Neuron (in vitro differentiated cells): ENCODE measurements around the gene STK32C.

Experiments used
- H2AFZ ChIP-seq: one replicate; pipeline ENCODE4 v1.6.1; 2013; ENCODE audit warnings: low read depth, mild to moderate bottlenecking, inconsistent platforms, low read length, moderate library complexity
- H3K27me3 ChIP-seq: one replicate; pipeline ENCODE4 v1.6.1; 2013; ENCODE audit warnings: low read length; ENCODE audit not compliant: insufficient read depth
- H3K36me3 ChIP-seq: one replicate; pipeline ENCODE4 v1.6.1; 2013; ENCODE audit warnings: low read length; ENCODE audit not compliant: insufficient read depth
- H3K4me1 ChIP-seq: one replicate; pipeline ENCODE4 v1.6.1; 2013; ENCODE audit warnings: low read length; ENCODE audit not compliant: insufficient read depth
- H3K4me3 ChIP-seq: 2 replicates; pipeline ENCODE4 v1.5.1; 2013; ENCODE audit warnings: mild to moderate bottlenecking, low read length, moderate library complexity
- H3K9me3 ChIP-seq: one replicate; pipeline ENCODE4 v1.6.1; 2013; ENCODE audit warnings: low read length

STK32C gene

DNA sequence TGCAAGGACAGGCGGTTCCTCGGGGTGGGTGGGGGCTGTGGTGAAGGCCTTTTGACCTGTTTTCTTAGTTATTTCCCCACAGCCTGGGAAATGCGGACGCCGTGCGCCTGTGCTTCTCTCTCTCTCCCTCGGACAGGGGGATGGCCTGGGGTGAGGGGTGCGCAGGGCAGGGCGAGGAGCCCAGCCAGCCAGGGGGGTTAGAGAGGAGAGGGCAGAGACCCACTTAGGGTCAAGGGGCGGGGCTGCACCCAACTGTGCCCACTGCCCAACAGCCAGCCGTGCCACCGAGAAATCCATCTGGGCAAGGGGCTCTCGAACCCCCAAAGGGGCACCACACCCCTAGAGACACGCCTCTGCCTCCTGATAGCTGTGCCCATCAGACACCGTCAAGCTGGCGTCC is 67.2 kb downstream of the STK32C start:
- no peaks in the 10 kb centered on the region for H3K36me3 ChIP-seq
- H3K27me3 ChIP-seq, result no peaks in the 10 kb centered on the region
- H3K9me3 ChIP-seq, result no peaks in the 10 kb centered on the region
- peaks cover 9% of the 10 kb centered on the region for H3K4me1 ChIP-seq
- no peak overlapping the region for H2AFZ ChIP-seq
- H3K4me3 ChIP-seq, result no peak overlapping the region

DNA sequence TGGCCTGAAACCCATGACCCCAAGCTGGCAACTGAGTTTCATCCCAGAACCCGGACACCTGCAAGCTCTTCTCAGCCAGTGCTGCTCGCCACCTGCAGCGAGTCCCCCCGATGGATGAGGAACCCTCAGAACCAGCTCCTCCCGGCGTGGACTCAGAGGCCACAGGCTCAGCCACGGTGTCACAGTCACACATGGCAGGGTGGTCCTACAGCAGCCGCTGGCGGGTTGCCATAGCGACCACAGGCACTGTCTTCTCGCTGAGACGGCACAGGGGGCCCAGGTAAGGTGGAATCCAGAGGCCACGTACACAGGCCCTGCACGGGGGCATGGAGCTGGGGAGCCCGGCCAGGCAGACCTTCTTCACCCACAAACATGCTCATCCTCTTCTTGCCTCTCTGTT is 67.6 kb downstream of the STK32C start:
- Histone ChIP-seq H3K4me3 (no peak overlapping the region), H3K4me1 (peaks cover 9% of the 10 kb centered on the region), H2AFZ (no peak overlapping the region), H3K27me3 (no peaks in the 10 kb centered on the region), H3K9me3 (no peaks in the 10 kb centered on the region), H3K36me3 (no peaks in the 10 kb centered on the region)

DNA sequence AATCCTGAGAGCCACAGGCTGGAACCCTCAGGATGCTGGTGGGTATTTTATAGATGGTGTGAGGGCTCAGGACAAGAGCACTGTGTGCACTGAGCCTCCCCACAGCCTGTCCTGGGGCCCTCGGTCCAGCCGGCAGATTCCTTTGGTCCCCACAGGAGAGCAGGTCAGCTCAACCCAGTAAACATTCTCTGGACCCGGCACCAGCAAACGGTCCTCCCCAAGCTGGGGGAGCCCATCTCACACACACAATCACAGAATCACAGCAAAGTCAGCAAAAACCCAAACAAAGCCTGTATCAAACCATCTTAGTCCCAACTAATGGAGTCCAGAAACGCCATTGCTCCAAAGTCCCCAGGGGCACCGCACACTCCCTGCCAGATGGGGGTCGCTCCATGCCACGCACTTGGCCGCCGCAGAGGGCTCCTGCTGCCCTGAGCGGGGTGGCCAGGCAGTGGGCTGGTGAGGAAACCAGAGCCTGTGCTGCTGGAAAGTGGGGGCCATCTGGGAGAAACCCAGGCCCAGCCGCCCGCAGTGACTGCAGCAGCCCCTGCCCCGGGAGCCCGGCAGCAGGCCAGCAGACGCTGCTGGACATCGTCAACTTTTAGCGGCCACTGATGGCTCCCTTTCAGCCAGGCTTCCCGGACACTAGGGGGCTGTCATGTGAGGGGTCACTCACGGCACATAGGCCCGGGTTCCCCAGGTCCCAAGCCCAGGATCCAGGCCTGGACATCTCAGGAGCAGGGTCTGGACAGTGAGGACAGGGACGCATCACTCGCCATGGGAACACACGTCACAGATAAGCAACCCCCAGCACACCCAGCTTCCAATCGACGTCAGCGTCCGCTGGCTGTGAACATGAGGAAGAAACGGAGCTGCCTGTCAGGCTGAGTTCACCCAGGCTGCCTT is 68.4 kb downstream of the STK32C start:
- peaks cover 9% of the 10 kb centered on the region for H3K4me1 ChIP-seq
- no peak overlapping the region for H3K4me3 ChIP-seq
- H2AFZ ChIP-seq, result no peak overlapping the region
- peaks cover 3% of the 10 kb centered on the region for H3K9me3 ChIP-seq
- no peaks in the 10 kb centered on the region for H3K27me3 ChIP-seq
- no peaks in the 10 kb centered on the region for H3K36me3 ChIP-seq

DNA sequence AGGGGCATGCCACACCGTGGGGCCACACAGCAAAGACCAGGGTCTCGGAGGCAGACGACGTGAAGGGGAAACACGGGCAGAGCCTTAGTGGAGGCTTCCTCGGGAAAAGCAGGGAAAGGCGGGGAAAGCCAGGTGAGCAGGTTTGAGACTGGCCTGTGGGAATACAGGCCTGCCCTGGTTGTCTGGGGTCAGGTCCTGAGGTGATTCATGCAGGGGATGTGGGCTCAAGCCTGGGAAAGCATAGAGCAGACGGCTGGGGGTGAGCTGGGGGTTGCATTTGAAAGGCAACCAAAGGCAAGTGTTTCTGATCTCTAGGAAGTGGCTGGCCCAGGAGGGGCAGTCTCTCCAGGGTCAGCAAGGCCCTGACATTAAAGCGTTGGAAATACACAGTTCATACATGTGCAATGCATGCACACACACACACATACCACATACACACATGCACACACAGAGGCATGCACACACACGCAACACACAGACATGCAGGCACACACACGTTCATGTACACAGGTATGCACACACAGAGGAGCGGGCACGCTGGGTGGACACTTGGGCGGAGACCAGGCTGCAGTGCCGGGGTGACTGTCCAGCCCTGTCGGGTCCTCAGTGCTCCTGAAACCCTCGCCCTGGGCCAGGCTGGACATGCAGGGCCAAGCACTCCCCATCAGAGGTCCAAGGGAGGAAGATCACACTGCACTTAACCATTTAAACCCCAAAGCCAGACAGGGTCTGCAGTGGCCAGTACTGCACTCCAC is 69.2 kb downstream of the STK32C start:
- Histone ChIP-seq H3K27me3 (no peaks in the 10 kb centered on the region), H3K9me3 (peaks cover 3% of the 10 kb centered on the region), H3K4me1 (peaks cover 9% of the 10 kb centered on the region), H2AFZ (no peak overlapping the region), H3K4me3 (no peak overlapping the region), H3K36me3 (no peaks in the 10 kb centered on the region)

DNA sequence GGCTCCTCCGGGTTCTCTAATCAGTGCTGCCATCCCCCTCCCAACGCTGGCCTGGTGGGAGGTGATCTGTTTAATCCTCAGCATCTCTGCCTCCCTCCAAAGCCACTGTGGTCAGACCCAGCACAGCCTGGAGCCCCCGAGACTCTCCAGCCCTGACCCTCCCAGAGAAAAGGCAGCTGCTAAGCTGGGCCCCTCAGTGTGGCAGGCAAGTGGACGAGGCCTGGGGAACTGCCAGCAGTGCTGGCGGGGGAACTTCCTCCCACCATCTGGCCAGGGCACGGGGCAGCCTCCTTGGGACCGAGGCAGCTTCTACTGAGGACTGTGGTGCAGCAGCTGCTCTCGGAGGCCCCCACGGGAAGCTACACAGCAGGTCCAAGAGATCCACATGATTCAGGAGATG is 69.9 kb downstream of the STK32C start:
- H3K4me1 ChIP-seq, result peaks cover 9% of the 10 kb centered on the region
- peaks cover 3% of the 10 kb centered on the region for H3K9me3 ChIP-seq
- H3K4me3 ChIP-seq, result no peak overlapping the region
- H3K36me3 ChIP-seq, result no peaks in the 10 kb centered on the region
- H2AFZ ChIP-seq, result no peak overlapping the region
- no peaks in the 10 kb centered on the region for H3K27me3 ChIP-seq

DNA sequence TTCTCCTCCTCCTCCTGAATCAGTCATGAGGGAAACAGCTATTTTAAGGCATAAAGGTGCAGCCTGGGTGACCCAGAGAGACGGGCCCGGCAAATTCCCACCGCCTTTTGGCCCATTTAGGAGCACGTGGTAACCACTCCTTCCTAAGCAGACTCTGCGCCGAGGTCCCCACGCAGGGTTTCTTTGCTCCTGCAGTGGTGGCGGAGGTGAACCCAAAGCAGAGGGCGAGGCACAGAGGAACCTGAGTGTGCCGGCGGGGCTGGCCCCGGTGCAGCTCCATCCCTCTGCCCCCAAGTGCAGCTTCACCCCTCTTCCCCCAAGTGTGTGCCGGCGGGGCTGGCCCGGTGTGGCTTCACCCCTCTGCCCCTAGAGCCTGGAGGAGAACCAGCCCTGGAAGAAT is 70.4 kb downstream of the STK32C start:
- peaks cover 3% of the 10 kb centered on the region for H3K9me3 ChIP-seq
- no peak overlapping the region for H3K4me3 ChIP-seq
- H3K27me3 ChIP-seq, result no peaks in the 10 kb centered on the region
- peaks cover 9% of the 10 kb centered on the region for H3K4me1 ChIP-seq
- H2AFZ ChIP-seq, result no peak overlapping the region
- H3K36me3 ChIP-seq, result no peaks in the 10 kb centered on the region

DNA sequence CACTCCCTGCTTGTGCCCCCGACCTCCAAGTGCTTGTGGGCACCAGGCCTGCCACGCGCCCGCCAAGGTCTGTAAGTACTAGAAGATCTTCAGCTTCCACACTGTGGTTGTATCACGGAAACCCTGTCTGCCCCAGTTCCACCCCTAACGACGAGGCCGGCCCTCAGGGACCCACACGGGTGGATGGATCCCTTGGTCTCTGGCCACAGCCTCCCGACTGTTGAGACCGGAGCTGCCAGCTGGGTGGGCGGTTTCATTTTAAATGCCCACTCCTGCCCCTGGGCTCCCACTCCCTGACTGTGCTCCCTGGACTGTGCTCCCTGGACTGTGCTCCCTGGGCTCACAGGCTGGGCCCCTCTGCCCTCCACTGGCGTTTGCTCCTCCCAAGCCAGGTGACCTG is 70.9 kb downstream of the STK32C start:
- H3K4me1 ChIP-seq, result peaks cover 9% of the 10 kb centered on the region
- no peak overlapping the region for H2AFZ ChIP-seq
- H3K9me3 ChIP-seq, result peaks cover 3% of the 10 kb centered on the region
- no peaks in the 10 kb centered on the region for H3K36me3 ChIP-seq
- H3K27me3 ChIP-seq, result no peaks in the 10 kb centered on the region
- no peak overlapping the region for H3K4me3 ChIP-seq

DNA sequence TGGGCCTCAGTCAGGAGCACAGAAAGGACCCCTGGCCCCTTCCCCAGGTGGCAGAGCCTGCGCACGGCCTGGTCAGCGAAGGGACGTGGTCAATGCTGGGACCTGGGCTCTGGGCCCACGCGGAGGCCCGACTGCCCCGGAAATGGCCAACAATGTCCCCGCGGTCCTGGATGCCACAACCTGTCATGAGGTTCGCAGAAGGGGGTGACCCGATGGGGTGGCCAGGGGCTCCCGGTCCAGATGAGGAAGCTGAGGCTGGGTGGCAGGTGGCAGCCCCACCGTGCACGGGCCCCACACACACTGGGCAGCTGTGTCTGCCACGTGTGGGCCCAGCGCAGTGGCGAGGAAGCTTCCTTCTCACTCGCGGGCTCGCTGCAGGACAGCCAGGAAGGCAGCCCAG is 71.6 kb downstream of the STK32C start:
- H3K4me1 ChIP-seq, result peaks cover 9% of the 10 kb centered on the region
- H3K27me3 ChIP-seq, result no peaks in the 10 kb centered on the region
- no peak overlapping the region for H2AFZ ChIP-seq
- H3K4me3 ChIP-seq, result no peak overlapping the region
- no peaks in the 10 kb centered on the region for H3K36me3 ChIP-seq
- peaks cover 3% of the 10 kb centered on the region for H3K9me3 ChIP-seq

DNA sequence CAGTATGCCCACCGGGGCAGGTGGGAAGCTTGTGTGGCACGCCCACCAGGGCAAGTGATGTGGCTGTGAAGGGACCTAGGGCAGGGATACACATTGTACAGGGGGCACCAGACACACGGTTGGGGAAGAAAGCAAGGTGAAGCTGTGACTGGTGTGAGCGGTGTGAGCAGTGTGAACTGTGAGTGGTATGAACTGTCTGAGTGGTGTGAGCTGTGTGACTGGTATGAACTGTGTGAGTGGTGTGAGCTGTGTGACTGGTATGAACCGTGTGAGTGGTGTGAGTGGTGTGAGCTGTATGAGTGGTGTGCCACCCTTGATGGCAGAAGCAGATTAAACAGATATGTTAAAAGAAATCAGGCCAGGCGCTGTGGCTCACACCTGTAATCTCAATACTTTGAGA is 72.9 kb downstream of the STK32C start:
- Histone ChIP-seq H3K4me3 (no peak overlapping the region), H3K4me1 (peaks cover 9% of the 10 kb centered on the region), H3K36me3 (no peaks in the 10 kb centered on the region), H3K9me3 (peaks cover 3% of the 10 kb centered on the region), H3K27me3 (no peaks in the 10 kb centered on the region), H2AFZ (no peak overlapping the region)

DNA sequence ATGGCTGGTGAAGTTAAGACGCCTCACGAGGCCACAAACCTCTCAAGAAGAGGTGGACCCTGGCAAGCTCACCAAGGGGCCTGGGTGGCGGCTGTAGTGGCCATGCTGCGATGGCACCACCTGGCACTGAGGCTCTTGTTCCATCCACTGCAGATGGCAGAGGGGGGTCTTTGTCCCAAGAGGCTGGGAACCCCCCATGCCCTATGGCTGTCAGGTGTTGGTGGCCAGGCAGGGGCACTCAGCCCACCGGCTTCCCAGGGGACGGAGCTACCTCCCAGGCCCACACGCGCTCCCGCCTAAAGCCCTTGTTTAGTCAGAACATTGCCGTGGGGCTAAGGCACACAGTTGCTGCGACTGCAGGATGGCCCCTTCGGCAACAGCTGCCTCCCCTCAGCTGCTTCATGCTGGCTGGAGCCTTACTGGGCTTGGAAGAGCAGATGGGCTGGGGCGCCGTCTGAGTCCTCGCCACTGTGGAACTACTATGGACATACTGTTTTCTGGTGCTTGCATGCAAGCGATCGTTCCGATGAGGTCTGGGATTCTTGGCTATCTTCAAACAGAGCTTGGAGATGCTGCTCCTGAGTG is 74.2 kb downstream of the STK32C start:
- peaks cover 9% of the 10 kb centered on the region for H3K4me1 ChIP-seq
- no peak overlapping the region for H3K4me3 ChIP-seq
- no peaks in the 10 kb centered on the region for H3K27me3 ChIP-seq
- no peak overlapping the region for H2AFZ ChIP-seq
- H3K36me3 ChIP-seq, result no peaks in the 10 kb centered on the region
- peaks cover 3% of the 10 kb centered on the region for H3K9me3 ChIP-seq

DNA sequence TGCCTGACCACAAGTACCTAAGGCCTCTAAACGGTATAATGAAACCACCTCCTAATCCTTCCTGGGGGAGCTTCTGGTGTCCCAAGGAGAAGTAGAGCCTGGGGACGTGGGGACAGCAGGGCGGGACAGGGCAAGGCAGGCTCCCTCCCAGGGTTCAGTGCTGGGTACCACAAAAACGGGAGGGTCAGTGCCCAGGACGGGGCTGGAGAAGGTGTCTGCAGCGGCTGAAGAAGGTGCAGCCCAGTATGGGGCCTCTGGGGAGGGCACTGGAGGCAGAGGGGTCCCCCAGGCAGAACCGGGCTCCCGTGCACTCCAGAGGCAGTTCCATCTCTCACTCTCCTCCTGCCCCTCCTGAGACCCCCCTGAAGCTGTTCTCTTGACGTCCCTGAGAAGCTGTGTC is 74.8 kb downstream of the STK32C start:
- H3K4me1 ChIP-seq, result peaks cover 6% of the 10 kb centered on the region
- H3K9me3 ChIP-seq, result peaks cover 3% of the 10 kb centered on the region
- no peaks in the 10 kb centered on the region for H3K27me3 ChIP-seq
- no peak overlapping the region for H2AFZ ChIP-seq
- no peaks in the 10 kb centered on the region for H3K36me3 ChIP-seq
- H3K4me3 ChIP-seq, result no peak overlapping the region

DNA sequence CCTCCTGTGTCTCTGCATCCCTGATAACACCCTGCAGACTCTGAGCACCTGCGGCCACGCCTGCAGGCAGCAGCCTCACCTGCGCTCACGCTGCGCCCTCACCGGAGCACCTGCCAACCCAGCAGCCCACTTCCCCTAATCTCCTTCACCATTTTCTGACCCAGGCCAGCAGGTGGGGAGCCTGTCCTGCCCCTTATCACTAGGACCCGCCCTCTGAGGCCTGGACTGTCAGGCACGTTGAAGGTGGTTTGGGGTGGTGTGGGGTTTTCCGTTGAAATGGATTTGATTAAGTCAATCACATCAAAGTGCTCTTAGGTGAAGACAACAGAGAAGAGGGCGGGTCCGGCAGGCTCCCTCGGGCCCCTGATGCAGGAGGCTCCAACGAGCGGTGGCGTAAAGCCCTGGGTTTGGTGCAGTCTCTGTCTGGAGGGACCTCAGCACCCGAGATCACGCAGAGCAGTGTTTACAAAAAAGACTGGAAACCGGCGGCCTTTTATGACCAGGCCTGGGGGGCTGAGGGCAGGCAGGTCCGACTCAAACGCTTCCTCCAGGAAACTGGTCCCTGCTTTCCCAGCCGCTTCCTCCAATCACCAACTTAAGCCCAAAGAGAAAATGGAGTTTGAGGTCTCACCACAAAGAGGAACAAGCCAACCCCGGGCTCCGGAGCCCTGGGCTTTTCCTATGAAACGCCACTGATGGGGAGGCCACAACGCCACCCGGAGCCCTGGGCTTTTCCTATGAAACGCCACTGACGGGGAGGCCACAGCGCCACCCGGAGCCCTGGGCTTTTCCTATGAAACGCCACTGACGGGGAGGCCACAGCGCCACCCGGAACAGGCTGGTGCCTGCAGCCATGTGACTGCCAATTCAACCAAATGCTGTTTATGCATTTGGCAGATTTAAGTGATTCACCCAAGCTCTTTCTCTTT is 75.5 kb downstream of the STK32C start:
- Histone ChIP-seq H3K36me3 (no peaks in the 10 kb centered on the region), H3K27me3 (no peaks in the 10 kb centered on the region), H3K4me3 (no peak overlapping the region), H2AFZ (no peak overlapping the region), H3K4me1 (no peaks in the 10 kb centered on the region), H3K9me3 (peaks cover 3% of the 10 kb centered on the region)
